Stomach (tissue), 9 donors: ENCODE data around the gene EFCAB13. TPM values are rescaled to one million over a fixed set of nuclear protein-coding genes. Genes with fewer than 3 reads are reported as not detected.

Experiments
- DNase-seq, 2 donors: peaks; one replicate each; pipeline versions ENCODE4 v3.0.0 to v3.0.0-alpha.2; 2013 to 2019
- H3K27ac ChIP-seq, 5 donors: fragments of 200-600 bp in 4 of 5; sonication (generic) in 4 of 5; one replicate each; pipeline ENCODE4 v1.5.1; 2013 to 2019; ENCODE audit warnings: mild to moderate bottlenecking in 1 of 5, moderate library complexity in 1 of 5
- H3K27me3 ChIP-seq, 3 donors: fragments of 200-600 bp; sonication (generic); one replicate each; pipeline ENCODE4 v1.5.1; 2017 to 2019; ENCODE audit warnings: mixed run types in 1 of 3
- H3K36me3 ChIP-seq, 4 donors: fragments of 200-600 bp; sonication (generic); 1 replicate in 3 of 4; 2 replicates in 1 of 4; pipeline ENCODE4 v1.5.1; 2016 to 2019
- H3K4me1 ChIP-seq, 4 donors: fragments of 200-600 bp; sonication (generic); one replicate each; pipeline ENCODE4 v1.5.1; 2016 to 2019
- H3K4me3 ChIP-seq, 4 donors: fragments of 200-600 bp; sonication (generic) in 3 of 4; one replicate each; pipeline ENCODE4 v1.5.1; 2016 to 2019; ENCODE audit warnings: mild to moderate bottlenecking in 1 of 4
- H3K9me3 ChIP-seq, 4 donors: fragments of 200-600 bp; sonication (generic); one replicate each; pipeline ENCODE4 v1.5.1; 2016 to 2019
- EP300 ChIP-seq: sonication (generic); formaldehyde crosslinking; IDR thresholded peaks from one replicate; pipeline ENCODE4 v1.6.1; 2017; ENCODE audit warnings: antibody characterized with exemption
- POLR2A ChIP-seq, 4 donors: fragments of 450-650 bp; IDR thresholded peaks; one replicate each; pipeline ENCODE4 v1.6.1; 2016; ENCODE audit warnings: antibody characterized with exemption in 4 of 4, control low read depth in 2 of 4, mild to moderate bottlenecking in 1 of 4, moderate library complexity in 1 of 4
- POLR2AphosphoS5 ChIP-seq, 3 donors: sonication (generic); formaldehyde crosslinking; IDR thresholded peaks; one replicate each; pipeline ENCODE4 v1.6.1; 2016; ENCODE audit warnings: antibody characterized with exemption in 3 of 3
- WGBS, 5 donors: extraction: QIAGEN DNeasy Blood & Tissue Kit in 3 of 5; methylation state at CpG; one replicate each; pipeline versions ENCODE4 v1.1.5 to v1.1.7; 2013 to 2018; 5-methylcytosine and 5-hydroxymethylcytosine counted together
- intact Hi-C: fragments of 100-400 bp; cut with DNase I; formaldehyde crosslinking; loops from one replicate; pipeline ENCODE4 v1.15.1; 2023; ENCODE audit warnings: low total_unique reads
- polyA plus RNA-seq, 3 donors: library from polyadenylated mRNA; stranded (reverse); fragments of 200-250 nt; gene quantifications; one replicate each; pipeline ENCODE4 v1.2.3, GENCODE V29; 2013
- total RNA-seq, 5 donors: library from RNA; depleted of rRNA; stranded (reverse); fragments of >200 nt; gene quantifications; one replicate each; pipeline versions ENCODE4 v1.1.0 to v1.2.3, GENCODE V29; 2014 to 2016
- TF ChIP-seq, protein P1 (sequence below), 7 experiments: fragments of 450-650 bp in 4 of 7; fragments of 200-600 bp in 3 of 7; sonication (generic) in 3 of 7; IDR thresholded peaks; one replicate each; pipeline ENCODE4 v1.5.1; 2016 to 2019; ENCODE audit warnings: antibody characterized with exemption in 7 of 7, control low read depth in 2 of 7, mild to moderate bottlenecking in 1 of 7
- donor health status: healthy with polysubstance abuse.
- donor health status: Bipolar disorder and iron deficiency.
- donor health status: healthy.

Gene EFCAB13
- total and polyA plus RNA-seq, 8 donors = 0.29 to 27.0 (median 4.6) TPM

DNA sequence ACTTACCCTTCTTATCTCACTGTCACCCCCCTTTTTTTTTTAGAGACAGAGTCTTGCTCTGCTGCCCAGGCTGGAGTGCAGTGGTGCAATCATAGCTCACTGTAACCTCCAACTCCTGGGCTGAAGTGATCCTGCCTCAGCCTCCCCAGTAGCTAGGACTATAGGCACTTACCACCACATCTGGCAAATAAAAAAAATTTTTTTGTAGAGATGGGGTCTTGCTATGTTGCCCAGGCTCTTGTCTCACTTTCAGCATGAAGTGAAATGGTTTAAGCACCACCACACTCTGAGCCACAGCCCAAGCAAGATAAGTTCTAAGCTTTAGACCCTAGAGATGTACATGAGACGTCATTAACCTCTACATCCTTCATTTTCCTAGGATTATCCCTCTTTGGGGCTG is 34.5 kb upstream of the EFCAB13 start:
- H3K36me3 ChIP-seq = peaks cover 0 to 62% (median 33%) of the 10 kb centered on the region in 4 donors
- H3K9me3 ChIP-seq = no peaks in the 10 kb centered on the region
- 80 to 100% (median 96%) methylated on average over 1 of the region's 1 CpG for WGBS, 5 donors
- H3K27me3 ChIP-seq = no peaks in the 10 kb centered on the region
- H3K4me3 ChIP-seq = no peak overlapping the region
- no peak for DNase-seq
- TF ChIP-seq, protein P1, sequence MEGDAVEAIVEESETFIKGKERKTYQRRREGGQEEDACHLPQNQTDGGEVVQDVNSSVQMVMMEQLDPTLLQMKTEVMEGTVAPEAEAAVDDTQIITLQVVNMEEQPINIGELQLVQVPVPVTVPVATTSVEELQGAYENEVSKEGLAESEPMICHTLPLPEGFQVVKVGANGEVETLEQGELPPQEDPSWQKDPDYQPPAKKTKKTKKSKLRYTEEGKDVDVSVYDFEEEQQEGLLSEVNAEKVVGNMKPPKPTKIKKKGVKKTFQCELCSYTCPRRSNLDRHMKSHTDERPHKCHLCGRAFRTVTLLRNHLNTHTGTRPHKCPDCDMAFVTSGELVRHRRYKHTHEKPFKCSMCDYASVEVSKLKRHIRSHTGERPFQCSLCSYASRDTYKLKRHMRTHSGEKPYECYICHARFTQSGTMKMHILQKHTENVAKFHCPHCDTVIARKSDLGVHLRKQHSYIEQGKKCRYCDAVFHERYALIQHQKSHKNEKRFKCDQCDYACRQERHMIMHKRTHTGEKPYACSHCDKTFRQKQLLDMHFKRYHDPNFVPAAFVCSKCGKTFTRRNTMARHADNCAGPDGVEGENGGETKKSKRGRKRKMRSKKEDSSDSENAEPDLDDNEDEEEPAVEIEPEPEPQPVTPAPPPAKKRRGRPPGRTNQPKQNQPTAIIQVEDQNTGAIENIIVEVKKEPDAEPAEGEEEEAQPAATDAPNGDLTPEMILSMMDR (IDR thresholded peaks at IDR 0.05) = no peak
- TF ChIP-seq EP300 (no peak), POLR2A (IDR thresholded peaks at IDR 0.05) (no peak), POLR2AphosphoS5 (IDR thresholded peaks at IDR 0.05) (no peak)
- intact Hi-C loops = no loop called here
- no peak overlapping the region for H3K27ac ChIP-seq
- peaks cover 0 to 6% (median 2%) of the 10 kb centered on the region in 4 donors for H3K4me1 ChIP-seq

DNA sequence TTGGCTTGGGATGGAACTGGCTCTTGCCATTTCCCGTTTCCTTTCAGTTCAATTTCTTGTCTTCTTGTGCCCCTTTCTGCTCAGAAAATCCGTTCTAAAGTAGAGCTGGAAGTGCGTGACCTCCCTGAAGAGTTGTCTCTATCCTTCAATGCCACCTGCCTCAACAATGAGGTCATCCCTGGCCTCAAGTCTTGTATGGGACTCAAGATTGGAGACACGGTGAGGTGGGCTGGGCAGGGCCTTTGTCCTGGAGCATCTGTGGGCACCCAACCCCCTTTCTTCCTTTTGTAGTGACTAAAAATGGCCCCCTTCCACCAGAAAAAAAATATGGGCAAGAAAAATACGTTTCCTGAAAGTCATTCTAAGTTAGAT is 32.9 kb upstream of the EFCAB13 start:
- Histone ChIP-seq H3K27ac (no peak overlapping the region), H3K36me3 (peaks cover 0 to 58% (median 22%) of the 10 kb centered on the region in 4 donors)
- intact Hi-C loops = no loop called here

DNA sequence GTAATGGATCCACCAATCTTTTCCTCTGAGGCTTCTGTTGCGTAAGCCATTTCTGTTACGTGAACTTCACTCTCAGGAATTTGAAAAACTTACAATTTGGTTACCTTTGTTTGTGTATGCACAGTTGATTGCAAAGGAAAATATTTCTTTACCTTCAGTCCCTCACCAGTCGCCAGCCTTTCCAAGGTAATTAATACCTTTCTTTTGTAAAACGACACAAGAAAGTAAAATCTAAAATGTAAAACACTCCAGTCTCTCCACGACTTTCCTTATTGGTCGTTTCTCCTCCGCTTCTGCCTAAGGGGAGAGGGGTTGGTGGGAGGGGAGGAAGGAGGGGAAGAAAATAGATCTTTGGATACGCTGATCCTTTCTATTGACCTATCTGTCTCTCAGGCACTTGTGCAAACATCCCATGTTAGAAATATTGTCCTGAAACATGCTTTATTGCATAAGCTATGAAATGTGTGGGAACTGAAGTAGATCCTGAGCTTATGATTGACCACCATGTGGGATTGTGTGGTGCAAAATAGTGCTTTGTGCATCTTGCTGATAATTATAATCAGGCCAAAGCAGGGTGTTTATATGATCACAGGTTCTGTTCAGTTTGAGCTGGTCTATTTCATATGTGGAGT is 32.4 kb upstream of the EFCAB13 start:
- intact Hi-C loops = no loop called here
- Histone ChIP-seq H3K36me3 (peaks cover 0 to 53% (median 18%) of the 10 kb centered on the region in 4 donors), H3K4me1 (peaks cover 0 to 20% (median 7%) of the 10 kb centered on the region in 4 donors), H3K27me3 (no peaks in the 10 kb centered on the region), H3K9me3 (no peaks in the 10 kb centered on the region), H3K4me3 (no peak overlapping the region), H3K27ac (no peak overlapping the region)
- WGBS, 5 donors = 63 to 71% (median 70%) methylated on average over 8 of the region's 8 CpGs
- no peak for DNase-seq
- no peak for TF ChIP-seq POLR2AphosphoS5 (IDR thresholded peaks at IDR 0.05)
- TF ChIP-seq, protein P1 (IDR thresholded peaks at IDR 0.05) = no peak
- no peak for TF ChIP-seq POLR2A (IDR thresholded peaks at IDR 0.05)

More for the DNA sequence above, 32.9 kb upstream of the EFCAB13 start:
- WGBS, 5 donors = 76 to 82% (median 80%) methylated on average over 5 of the region's 5 CpGs
- no peaks in the 10 kb centered on the region for H3K9me3 ChIP-seq
- H3K4me1 ChIP-seq = peaks cover 0 to 20% (median 7%) of the 10 kb centered on the region in 4 donors
- no peaks in the 10 kb centered on the region for H3K27me3 ChIP-seq
- H3K4me3 ChIP-seq = no peak overlapping the region
- DNase-seq = no peak
- TF ChIP-seq POLR2A (IDR thresholded peaks at IDR 0.05) (no peak), EP300 (no peak), POLR2AphosphoS5 (IDR thresholded peaks at IDR 0.05) (no peak)
- TF ChIP-seq, protein P1 (IDR thresholded peaks at IDR 0.05) = no peak

DNA sequence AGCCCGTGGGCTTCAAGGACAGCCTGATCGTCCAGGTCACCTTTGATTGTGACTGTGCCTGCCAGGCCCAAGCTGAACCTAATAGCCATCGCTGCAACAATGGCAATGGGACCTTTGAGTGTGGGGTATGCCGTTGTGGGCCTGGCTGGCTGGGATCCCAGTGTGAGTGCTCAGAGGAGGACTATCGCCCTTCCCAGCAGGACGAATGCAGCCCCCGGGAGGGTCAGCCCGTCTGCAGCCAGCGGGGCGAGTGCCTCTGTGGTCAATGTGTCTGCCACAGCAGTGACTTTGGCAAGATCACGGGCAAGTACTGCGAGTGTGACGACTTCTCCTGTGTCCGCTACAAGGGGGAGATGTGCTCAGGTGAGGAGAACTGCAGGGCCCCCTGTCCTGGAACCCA is 31.5 kb upstream of the EFCAB13 start:
- intact Hi-C loops = no loop called here
- no peak overlapping the region for H3K27ac ChIP-seq
- no peak for TF ChIP-seq POLR2A (IDR thresholded peaks at IDR 0.05)
- TF ChIP-seq POLR2AphosphoS5 (IDR thresholded peaks at IDR 0.05) = no peak
- TF ChIP-seq EP300 = no peak
- TF ChIP-seq, protein P1 (IDR thresholded peaks at IDR 0.05) = no peak
- H3K4me3 ChIP-seq = no peak overlapping the region
- DNase-seq = no peak
- no peaks in the 10 kb centered on the region for H3K9me3 ChIP-seq
- H3K4me1 ChIP-seq = peaks cover 0 to 20% (median 8%) of the 10 kb centered on the region in 4 donors
- no peaks in the 10 kb centered on the region for H3K27me3 ChIP-seq
- peaks cover 0 to 44% (median 15%) of the 10 kb centered on the region in 4 donors for H3K36me3 ChIP-seq
- WGBS, 5 donors = 87 to 93% (median 90%) methylated on average over 8 to 14 of the region's 14 CpGs
